Left cardiac atrium (tissue), 4 donors: ENCODE measurements around the gene LRP5. TPM values are rescaled to one million over a fixed set of nuclear protein-coding genes. Genes with fewer than 3 reads are reported as not detected.

Experiments
- ATAC-seq, 2 donors: fragments of 200-7000 bp; cut with Tn5 transposase; one replicate each; pipeline ENCODE4 v1.9.1; 2020; ENCODE audit warnings: mild to moderate bottlenecking in 2 of 2, moderate library complexity in 2 of 2
- DNase-seq: peaks from one replicate; pipeline ENCODE4 v3.0.0-alpha.2; 2020
- intact Hi-C, 2 donors: fragments of 100-400 bp; cut with DNase I; formaldehyde crosslinking; loops; one replicate each; pipeline versions ENCODE4 v1.14.1 to v1.15.1; 2022 to 2023
- total RNA-seq, 2 donors: library from RNA; stranded (reverse); fragmentation: NEBNext Ultra II Directional; extraction: Animal tissue kit (Norgen Biotek cat#: 25700); gene quantifications; one replicate each; pipeline ENCODE4 v1.2.1, GENCODE V29; 2021
- donor health status: DM: no; HTN: yes; CAD: no.
- donor health status: DM: no; HTN: yes; CAD: no; lungs with severe emphysema.
- donor health status: DM: yes; HTN: yes; CAD: no.
- donor health status: Dilated cardiomyopathy.

LRP5 gene
- total RNA-seq, 2 donors from 2014 or later: 53.4 to 60.3 TPM

DNA sequence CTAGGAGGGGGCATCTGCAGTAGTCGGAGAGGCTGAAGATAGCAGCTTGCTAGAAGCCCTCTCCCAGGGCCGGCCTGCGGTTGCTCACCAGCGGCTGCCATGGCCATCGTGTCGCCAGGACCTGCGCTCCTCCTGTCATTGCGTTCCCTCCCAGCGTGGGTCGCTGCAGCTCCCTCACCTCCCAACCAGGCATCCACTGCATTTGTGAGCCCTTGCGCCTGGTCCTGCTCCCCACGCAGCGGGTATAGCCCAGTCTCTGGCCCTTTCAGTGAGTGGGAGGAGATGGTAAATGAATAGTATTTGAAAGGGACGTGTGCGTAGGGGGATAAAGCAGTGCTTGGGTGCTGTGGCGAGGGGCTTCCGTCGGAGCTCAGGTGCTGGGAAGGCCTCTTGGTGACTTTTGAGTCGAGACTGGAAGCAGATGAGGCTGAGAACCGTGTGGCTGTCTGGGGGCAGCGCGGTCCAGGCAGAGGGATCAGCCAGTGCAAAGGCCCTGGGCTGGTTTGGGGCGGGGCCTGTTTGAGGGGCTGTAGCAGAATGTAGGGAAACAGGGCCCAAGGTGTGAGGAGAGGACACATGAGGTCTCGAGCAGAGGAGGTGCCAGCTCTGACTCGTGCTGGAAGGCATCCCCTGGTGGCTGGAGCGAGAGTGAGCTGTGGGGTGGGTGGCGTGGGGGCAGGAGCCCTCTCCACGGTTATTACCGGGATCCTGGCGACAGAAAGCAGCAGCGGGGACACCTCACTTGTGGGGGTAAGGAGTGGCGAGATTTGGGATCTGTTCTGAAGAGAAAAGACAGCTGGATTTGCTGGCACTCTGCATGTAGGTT, 39.3 kb downstream of the LRP5 start:
- intact Hi-C loops: no loop called here
- ATAC-seq (peak in 1 of 2 donors; percentile 5), DNase-seq (no peak)

DNA sequence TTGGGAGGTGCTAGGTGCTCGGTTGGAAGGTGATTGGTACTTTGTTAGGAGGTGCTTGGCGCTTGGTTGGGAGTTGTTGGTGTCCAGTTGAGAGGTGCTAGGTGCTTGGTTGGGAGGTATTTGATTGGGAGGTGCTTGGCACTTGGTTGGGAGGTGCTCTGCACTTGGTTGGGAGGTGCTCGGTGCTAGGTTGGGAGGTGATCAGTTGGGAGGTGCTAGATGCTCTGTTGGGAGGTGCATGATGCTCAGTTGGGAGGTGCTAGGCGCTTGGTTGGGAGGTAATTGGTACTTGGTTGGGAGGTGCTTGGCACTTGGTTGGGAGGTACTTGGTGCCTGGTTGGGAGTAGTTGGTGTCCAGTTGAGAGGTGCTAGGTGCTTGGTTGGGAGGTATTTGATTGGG, 40.2 kb downstream of the LRP5 start:
- DNase-seq: no peak
- intact Hi-C loops: no loop called here
- ATAC-seq: no peak

DNA sequence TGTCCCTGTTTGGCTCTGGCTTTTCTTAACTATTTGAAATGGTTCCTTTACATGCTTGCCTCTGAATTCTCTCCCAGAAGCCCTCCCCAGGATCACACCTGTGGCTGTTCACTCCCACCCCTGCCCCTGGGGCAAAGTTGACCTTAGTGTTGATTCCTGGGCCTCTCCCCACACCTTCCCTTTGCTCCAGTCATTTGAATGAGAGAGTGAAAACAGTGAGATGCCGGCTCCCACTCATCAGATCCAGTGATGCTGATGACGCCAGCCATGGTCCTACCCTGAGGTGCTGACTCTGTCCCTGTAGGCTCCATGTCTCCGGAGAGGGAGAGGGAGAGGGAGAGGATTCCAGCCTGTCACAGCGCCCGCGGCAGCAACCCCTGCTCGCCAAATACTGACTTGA, 40.7 kb downstream of the LRP5 start:
- ATAC-seq (no peak), DNase-seq (no peak)
- intact Hi-C loops: no loop called here

DNA sequence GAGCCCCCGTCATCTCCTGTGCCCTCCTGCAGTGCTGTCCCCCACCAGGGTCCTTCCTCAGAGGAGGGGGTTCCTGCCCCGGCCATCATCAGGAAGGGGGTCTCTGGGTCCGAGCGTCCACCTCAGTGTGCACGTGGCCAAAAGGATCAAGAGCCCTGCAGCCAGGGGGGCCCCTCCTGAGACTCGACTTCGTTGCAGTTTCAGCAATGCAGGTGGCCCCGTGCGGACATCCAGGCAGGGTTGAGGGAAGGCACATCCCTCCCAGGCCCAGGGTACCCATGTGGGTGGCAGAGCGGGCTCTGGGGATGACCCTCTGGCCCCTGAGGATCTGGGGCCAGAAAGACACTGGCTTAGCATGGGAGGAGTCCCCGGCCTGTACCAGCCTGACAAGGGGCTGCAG, 41.3 kb downstream of the LRP5 start:
- intact Hi-C loops: no loop called here
- DNase-seq (no peak), ATAC-seq (peak; percentile 3)

DNA sequence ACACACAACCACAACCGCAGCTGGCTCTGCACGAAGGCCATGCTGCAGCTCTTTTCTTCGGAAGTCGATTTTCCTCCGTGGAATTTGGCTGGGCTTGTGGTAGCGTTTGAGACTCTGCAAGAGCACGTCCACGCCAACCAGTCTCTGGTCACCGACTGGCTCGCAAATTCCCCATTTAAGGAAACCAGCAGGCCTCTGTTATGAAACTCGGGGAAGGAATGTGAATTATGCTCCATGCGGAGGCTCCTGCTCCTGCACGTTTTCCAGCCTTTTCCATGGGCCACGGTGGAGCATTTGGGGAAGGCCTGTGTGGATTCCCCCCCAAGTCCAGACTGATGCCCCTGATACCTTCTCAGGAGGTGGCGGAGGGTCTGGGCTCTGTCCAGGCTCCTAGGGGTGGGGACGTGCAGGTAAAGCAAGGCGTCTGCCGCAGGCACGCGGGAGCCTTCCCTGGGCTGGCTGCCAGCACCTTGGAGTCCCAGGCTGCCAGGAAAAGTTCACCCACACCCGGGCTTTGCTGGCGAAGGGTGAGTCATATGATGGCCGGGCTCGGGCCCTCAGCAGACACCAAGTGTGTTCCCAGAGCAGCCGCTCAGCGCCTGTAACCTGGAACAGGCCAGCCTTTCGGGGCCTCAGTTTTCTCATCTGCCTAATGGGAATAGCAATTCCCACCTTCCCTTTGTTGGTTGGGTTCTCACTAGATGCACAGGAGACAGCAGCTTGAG, 41.9 kb downstream of the LRP5 start:
- peak; percentile 88 to 91 for ATAC-seq
- peak; percentile 90 for DNase-seq
- intact Hi-C loops: no loop called here

DNA sequence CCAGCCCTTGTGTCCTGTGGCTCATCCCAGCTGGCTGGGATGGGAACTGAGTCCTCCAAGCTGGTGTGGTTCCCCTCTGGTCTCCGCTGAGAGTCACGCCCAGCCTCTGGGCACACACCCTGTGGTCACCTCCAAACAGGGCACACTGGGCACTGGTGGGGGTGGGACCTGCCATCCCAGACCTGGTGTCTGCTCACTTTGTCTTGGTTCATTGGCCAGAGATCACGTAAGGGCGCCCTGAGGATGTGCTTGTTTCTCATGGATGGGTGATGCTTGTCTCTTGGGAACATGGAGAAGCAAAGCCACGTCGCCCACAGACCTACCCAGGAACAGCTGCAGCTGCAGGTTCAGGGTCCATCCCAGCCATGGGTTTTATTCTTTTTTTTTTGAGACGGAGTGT, 43.1 kb downstream of the LRP5 start:
- DNase-seq (no peak), ATAC-seq (no peak)
- intact Hi-C loops: no loop called here

DNA sequence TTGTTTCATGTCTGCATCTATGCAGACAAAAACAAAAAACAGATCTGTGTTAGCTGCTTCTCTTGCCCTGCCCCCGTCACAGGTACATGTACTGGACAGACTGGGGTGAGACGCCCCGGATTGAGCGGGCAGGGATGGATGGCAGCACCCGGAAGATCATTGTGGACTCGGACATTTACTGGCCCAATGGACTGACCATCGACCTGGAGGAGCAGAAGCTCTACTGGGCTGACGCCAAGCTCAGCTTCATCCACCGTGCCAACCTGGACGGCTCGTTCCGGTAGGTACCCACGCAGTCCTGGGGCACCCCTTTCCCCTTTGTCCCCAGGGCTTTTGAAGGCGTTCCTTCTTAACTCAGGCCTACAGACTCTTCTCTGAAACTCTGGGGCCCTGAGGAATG, 45.2 kb downstream of the LRP5 start:
- ATAC-seq (no peak), DNase-seq (no peak)

DNA sequence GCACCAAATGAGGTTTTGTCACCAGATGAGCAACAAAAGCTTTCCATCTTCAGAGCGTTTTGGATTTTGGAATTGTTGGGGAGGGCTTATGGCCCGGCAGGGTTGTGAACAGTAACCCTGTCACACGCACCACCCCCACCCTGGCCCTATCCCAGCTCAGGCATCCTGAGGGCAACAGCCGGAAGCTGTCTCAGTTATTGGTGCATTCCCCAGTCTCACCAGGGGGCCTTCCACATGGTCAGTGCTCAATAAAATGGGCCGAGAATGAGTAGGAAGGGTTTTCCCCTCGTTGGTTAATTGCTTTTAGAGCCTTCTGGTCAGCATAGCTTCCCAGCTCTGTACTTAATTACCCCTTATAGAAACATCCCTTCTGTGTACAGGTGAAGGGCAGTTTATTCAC, 46.0 kb downstream of the LRP5 start:
- no peak for ATAC-seq
- DNase-seq: no peak
- intact Hi-C loops: no loop called here

More for the DNA sequence above, 45.2 kb downstream of the LRP5 start:
- intact Hi-C loops: no loop called here

DNA sequence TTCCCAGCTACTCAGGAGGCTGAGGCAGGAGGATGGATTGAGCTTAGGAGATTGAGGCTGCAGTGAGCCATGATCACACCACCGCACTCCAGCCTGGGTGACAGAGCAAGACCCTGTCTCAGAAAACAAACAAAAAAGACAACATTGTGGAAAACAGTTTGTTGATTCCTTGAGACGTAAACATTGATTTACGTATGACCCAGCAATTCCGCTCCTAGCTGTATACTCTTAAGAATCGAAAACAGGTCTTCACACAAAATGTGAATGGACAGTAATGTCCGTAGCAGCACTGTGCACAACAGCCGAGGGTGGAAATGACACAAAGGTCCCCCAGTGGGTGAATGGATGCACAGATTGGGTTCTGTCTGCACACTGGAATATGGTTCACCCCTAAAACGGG, 49.3 kb downstream of the LRP5 start:
- ATAC-seq (no peak), DNase-seq (no peak)
- intact Hi-C loops: no loop called here

DNA sequence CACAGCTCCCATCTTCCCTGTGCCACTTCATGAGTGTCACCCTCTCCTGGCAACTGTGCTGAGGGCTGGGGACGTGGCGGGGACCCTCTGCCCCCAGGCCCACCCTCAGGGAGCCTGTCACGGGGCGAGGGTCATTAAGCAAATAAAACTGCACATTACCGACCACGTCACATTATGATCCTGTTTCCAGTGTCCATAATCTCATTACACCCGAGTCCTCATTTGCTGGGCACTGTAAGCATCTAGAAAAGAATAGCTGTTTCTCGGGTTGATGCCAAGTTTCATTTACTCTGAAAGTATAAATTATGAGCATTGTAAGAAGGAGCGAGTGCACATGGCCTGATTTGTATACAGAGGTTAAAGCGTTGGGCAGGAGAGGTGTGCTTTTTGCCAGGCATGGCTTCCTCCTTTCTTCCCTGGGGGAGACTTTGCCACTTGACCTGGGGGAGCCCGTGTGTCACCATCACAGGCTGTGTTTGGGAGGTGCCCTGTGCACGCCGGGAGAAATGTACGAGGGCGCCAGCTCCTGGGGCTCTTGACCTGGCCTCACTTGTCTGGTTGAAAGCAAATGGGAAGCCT, 50.5 kb downstream of the LRP5 start:
- intact Hi-C loops: no loop called here
- ATAC-seq: no peak
- no peak for DNase-seq

DNA sequence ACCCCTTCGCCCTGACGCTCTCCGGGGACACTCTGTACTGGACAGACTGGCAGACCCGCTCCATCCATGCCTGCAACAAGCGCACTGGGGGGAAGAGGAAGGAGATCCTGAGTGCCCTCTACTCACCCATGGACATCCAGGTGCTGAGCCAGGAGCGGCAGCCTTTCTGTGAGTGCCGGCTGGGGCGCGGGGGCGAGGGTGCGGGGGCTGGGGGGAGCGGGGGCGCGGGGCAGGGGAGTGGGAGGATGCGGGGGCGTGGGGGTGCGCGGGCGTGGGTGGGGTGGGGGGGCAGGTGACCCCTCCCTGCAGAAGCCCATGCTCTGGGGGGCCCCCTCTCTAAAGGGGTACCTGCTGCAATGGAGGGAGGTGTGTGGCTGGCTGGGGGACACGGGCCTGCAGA, 51.4 kb downstream of the LRP5 start:
- intact Hi-C loops: no loop called here
- ATAC-seq: no peak
- no peak for DNase-seq

DNA sequence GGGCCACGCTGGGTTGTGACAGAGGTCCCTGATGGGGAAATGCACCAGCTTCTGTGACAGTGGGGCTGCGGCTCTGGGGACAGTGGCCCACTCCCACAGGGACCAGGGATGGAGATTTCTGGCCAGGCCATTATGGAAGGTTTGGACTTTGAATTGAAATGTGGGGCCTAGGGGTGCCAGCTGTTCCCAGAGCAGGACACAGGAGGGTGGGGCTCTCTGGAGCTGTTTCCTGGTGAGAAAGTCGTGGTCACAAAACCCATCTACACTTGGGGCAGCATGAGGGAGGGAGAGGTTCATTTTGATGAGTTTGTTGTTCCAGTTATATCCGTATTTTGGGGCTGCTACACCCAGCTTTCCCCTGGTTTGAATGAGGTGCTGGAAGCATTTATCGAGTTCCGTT, 52.2 kb downstream of the LRP5 start:
- DNase-seq (no peak), ATAC-seq (no peak)
- intact Hi-C loops: no loop called here

DNA sequence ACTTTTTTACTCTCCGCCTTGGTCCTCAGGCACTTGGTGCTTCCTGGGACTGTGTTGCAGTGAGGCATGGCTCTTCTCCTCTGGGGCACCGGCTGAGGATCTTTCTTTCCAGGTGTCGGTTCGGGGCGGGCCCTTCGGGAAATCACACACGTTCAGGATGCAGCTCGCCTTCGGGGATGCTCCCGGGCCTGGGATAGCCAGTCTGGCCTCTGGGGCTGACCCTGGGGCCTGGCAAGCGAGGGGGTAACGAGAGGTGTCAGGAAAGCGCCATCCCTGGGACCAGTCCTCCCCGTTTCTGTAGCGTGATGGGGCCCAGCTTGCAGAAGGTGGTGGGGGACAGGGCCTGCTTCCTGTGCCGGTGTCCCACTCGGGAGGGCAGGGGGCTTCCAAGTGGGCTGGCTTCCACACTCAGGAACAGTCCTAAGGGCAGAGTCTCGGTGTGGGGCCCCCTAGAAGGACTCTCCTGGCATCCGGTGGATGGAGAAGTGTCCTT, 53.6 kb downstream of the LRP5 start:
- intact Hi-C loops: no loop called here

DNA sequence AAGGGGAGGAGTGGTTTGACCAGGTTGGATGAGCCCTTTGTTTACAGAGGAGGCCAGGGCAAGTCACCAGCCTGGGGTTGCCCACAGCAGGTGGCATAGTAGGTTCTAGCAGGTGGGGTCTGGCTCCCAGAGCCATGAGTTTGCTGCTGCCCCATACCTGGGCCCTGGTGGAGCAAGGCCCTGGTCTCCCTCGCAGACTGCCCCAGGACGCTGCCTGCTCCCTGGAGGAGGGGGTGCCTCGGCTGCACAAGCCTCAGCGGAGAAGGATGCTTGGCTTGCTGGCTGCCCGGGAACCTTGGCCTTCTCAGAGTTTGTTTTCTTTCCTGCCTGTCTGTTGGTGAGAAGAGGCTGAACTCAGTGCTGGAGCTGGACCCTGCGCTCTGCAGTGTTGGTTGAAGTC, 54.9 kb downstream of the LRP5 start:
- intact Hi-C loops: no loop called here
- DNase-seq (no peak), ATAC-seq (no peak)

More for the DNA sequence above, 53.6 kb downstream of the LRP5 start:
- ATAC-seq (no peak), DNase-seq (no peak)

DNA sequence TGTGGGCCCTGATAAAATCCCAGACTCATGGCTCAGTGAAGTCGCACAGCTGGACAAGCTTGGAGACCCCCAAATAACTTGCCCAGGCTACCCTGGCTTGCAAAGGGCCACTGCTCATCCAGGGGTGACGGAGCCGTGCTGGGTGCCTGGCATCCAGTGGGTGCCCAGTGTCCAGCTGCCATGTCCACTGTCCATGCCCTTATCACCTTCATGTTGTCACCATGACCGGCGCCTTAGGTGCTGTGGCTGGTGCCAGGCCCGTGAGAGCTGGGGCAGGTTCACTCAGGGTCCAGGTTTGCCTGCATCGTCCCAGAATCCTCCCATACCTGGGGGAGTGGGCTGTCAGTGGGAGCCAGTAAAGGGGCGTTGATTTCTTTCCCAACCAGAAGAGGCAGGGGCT, 57.4 kb downstream of the LRP5 start:
- intact Hi-C loops: no loop called here
- no peak for ATAC-seq
- DNase-seq: no peak

DNA sequence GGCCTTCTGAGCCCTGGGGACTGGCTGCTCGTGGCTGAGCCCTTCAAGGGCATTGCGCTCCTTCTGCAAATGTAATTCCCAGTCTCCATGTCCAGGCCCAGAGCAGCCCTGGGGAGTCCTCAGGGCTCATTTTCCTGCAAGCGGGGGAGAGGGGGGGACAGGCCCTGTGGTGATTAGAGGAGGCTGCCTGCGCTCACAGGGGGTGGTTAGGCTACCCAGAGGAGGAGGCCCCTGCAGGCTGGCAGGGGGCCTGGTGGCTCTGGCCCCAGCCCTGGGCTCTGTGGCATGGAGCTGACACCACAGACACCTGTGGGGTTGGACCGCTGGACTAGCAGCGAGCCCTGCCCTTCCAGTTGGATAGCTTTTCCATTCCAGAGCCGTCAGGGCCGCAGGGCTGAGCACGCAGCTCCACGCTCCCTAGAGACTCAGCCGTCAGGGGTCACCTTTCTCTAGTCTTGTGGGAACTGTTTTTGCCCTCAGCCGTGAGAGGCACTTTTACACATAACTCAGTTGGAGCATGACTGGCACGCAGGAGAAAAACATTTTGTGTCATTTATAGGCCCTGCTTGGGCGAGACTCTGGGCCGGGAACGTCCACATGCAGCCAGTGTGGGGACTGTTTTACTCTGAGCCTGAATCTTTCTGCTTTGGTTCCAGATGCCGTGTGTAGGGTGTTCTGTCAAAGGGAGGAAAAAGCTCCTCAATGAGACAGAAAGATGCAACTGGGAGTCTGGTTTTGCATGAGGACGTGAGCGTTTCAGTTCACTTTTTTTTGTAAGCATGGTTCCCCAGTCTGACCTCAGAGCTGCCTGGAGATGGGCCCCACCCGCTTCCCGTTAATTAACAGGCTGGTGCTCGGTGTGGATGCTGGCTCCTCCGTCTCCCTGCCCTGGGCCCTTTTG, 58.1 kb downstream of the LRP5 start:
- intact Hi-C loops: no loop called here
- ATAC-seq: peak; percentile 19 to 25
- DNase-seq: peak; percentile 63

DNA sequence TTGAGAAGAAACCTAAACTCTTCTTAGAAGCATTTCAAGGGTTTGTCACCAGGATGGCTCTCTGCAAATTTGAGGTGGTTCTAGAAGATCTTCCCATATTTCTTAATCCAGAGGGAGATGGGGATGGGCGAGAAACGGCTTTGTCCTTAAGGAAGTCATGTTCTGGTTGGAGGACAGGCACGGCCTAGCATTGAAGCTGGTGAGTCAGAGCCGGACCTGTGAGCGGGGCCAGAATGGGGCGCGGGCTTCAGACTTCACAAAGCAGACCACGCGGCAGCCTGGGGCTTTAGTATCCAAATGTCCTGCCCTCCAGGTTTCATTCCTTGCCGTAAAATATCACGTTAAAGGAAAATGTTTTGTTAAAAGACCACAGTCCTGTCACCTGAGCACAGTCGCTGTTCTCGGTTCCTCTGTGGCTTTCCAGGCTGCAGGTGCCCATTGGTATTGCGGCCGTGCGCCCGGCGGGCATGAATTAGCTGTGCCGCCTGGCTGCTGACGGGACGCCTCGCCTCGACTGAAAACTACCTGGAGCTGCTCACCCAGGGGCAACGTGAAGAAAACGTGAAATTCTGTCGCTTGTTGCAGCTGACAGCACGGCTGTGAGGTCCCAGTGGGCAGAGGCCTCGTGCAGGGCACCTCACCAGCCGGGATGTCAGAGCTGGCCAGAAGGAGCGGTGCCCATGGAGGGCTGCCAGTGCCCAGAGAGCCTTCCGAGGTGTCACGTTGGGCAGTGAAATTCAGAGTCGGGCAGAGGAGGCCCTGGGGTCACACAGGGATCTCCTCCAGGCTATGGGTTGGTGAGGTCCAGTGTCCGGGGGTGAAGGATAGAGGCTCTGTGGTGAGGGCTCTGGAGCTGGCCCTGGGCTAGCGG, 59.0 kb downstream of the LRP5 start:
- ATAC-seq (peak; percentile 30 to 43), DNase-seq (no peak)
- intact Hi-C loops: loop anchor here in 1 of 2 donors (2.0 kb wide), 1 partner anchor 57 kb away; no protein-coding TSS in a partner anchor

DNA sequence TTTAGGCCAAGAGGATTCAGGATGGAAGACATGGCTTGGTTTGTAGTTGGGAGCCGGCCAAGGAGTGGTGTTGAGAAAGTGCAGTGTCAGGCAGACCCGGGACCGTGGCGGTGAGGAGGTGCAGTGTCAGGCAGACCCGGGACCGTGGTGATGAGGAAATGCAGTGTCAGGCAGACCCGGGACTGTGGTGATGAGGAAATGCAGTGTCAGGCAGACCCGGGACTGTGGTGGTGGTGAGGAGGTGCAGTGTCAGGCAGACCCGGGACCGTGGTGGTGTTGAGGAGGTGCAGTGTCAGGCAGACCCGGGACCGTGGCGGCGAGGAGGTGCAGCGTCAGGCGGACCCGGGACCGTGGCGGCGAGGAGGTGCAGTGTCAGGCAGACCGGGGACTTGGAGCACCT, 59.7 kb downstream of the LRP5 start:
- no peak for ATAC-seq
- no peak for DNase-seq
- intact Hi-C loops: loop anchor here in 1 of 2 donors (2.0 kb wide), 1 partner anchor 57 kb away; no protein-coding TSS in a partner anchor
